BLaER1 (cell line): Measurements from ENCODE around the gene ASCC3.

ENCODE experiments used
- H3K27ac ChIP-seq: shearing (Covaris generic); formaldehyde crosslinking; 2 replicates; pipeline ENCODE4 v1.8.1; 2022
- H3K27me3 ChIP-seq: shearing (Covaris generic); formaldehyde crosslinking; 2 replicates; pipeline ENCODE4 v1.8.1; 2022
- H3K36me3 ChIP-seq: shearing (Covaris generic); formaldehyde crosslinking; 2 replicates; pipeline ENCODE4 v1.8.1; 2022
- H3K4me1 ChIP-seq: shearing (Covaris generic); formaldehyde crosslinking; 2 replicates; pipeline ENCODE4 v1.8.1; 2022
- H3K4me2 ChIP-seq: shearing (Covaris generic); formaldehyde crosslinking; 2 replicates; pipeline ENCODE4 v1.8.1; 2022
- H3K4me3 ChIP-seq: shearing (Covaris generic); formaldehyde crosslinking; 2 replicates; pipeline ENCODE4 v1.8.1; 2022
- H3K9ac ChIP-seq: shearing (Covaris generic); formaldehyde crosslinking; 2 replicates; pipeline ENCODE4 v1.8.1; 2022
- H3K9me3 ChIP-seq: shearing (Covaris generic); formaldehyde crosslinking; 2 replicates; pipeline ENCODE4 v1.8.1; 2022
- H4K20me1 ChIP-seq: shearing (Covaris generic); formaldehyde crosslinking; 2 replicates; pipeline ENCODE4 v1.8.1; 2022
- Cebpa-rat ChIP-seq: shearing (Covaris generic); IDR thresholded peaks from 2 replicates; pipeline ENCODE4 v1.8.1; 2022

Gene ASCC3

GRCh38 chr6:100573166-100573565, 308.0 kb downstream of the ASCC3 start:
- Histone ChIP-seq H4K20me1 (no peaks in the 10 kb centered on the region), H3K4me1 (no peaks in the 10 kb centered on the region), H3K4me3 (no peak overlapping the region), H3K27ac (no peak overlapping the region), H3K36me3 (peaks cover 38% of the 10 kb centered on the region), H3K9ac (no peak overlapping the region), H3K27me3 (no peaks in the 10 kb centered on the region), H3K9me3 (peaks cover 16% of the 10 kb centered on the region), H3K4me2 (no peak overlapping the region)
- no peak for TF ChIP-seq Cebpa-rat

- no peaks in the 10 kb centered on the region for H4K20me1 ChIP-seq
- peaks cover 38% of the 10 kb centered on the region for H3K36me3 ChIP-seq
- H3K9ac ChIP-seq: no peak overlapping the region
- no peaks in the 10 kb centered on the region for H3K4me1 ChIP-seq
- H3K27me3 ChIP-seq: no peaks in the 10 kb centered on the region
- no peak overlapping the region for H3K27ac ChIP-seq
- peaks cover 16% of the 10 kb centered on the region for H3K9me3 ChIP-seq
- H3K4me2 ChIP-seq: no peak overlapping the region
- no peak overlapping the region for H3K4me3 ChIP-seq
- TF ChIP-seq Cebpa-rat: no peak
These were observed 312.9 kb downstream of the ASCC3 start for GRCh38 chr6:100568255-100568654.

GRCh38 chr6:100566563-100566962, 314.6 kb downstream of the ASCC3 start:
- Histone ChIP-seq H4K20me1 (no peaks in the 10 kb centered on the region), H3K4me1 (no peaks in the 10 kb centered on the region), H3K27ac (no peak overlapping the region), H3K9me3 (peaks cover 16% of the 10 kb centered on the region), H3K4me3 (no peak overlapping the region), H3K9ac (no peak overlapping the region), H3K4me2 (no peak overlapping the region), H3K36me3 (peaks cover 30% of the 10 kb centered on the region), H3K27me3 (no peaks in the 10 kb centered on the region)
- no peak for TF ChIP-seq Cebpa-rat

- no peak for TF ChIP-seq Cebpa-rat
- Histone ChIP-seq H3K4me1 (no peaks in the 10 kb centered on the region), H3K27ac (no peak overlapping the region), H4K20me1 (no peaks in the 10 kb centered on the region), H3K9me3 (peaks cover 16% of the 10 kb centered on the region), H3K9ac (no peak overlapping the region), H3K27me3 (no peaks in the 10 kb centered on the region), H3K36me3 (peaks cover 20% of the 10 kb centered on the region), H3K4me3 (no peak overlapping the region), H3K4me2 (no peak overlapping the region)
These were observed 315.6 kb downstream of the ASCC3 start for GRCh38 chr6:100565439-100566104.

- Histone ChIP-seq H3K36me3 (no peaks in the 10 kb centered on the region), H3K27me3 (no peaks in the 10 kb centered on the region), H4K20me1 (no peaks in the 10 kb centered on the region), H3K9me3 (no peaks in the 10 kb centered on the region), H3K4me3 (no peak overlapping the region), H3K4me1 (no peaks in the 10 kb centered on the region), H3K4me2 (no peak overlapping the region), H3K27ac (no peak overlapping the region), H3K9ac (no peak overlapping the region)
- TF ChIP-seq Cebpa-rat: no peak
These were observed 321.3 kb downstream of the ASCC3 start for GRCh38 chr6:100559859-100560258.

- no peak overlapping the region for H3K27ac ChIP-seq
- no peaks in the 10 kb centered on the region for H3K9me3 ChIP-seq
- TF ChIP-seq Cebpa-rat: peak; percentile 30; the same call in 1 of the 2 replicates
- no peaks in the 10 kb centered on the region for H3K4me1 ChIP-seq
- 0 out of 2 replicates have a peak, but pooled peaks cover 4% of the 10 kb centered on the region for H4K20me1 ChIP-seq
- no peaks in the 10 kb centered on the region for H3K36me3 ChIP-seq
- no peak overlapping the region for H3K4me2 ChIP-seq
- no peak overlapping the region for H3K4me3 ChIP-seq
- no peak overlapping the region for H3K9ac ChIP-seq
- H3K27me3 ChIP-seq: no peaks in the 10 kb centered on the region
These were observed 326.9 kb downstream of the ASCC3 start for GRCh38 chr6:100554228-100554627.

GRCh38 chr6:100553243-100553642, 327.9 kb downstream of the ASCC3 start:
- TF ChIP-seq Cebpa-rat: no peak
- H3K27me3 ChIP-seq: no peaks in the 10 kb centered on the region

GRCh38 chr6:100549406-100550167, 331.5 kb downstream of the ASCC3 start:
- Histone ChIP-seq H3K27me3 (no peaks in the 10 kb centered on the region), H4K20me1 (0 out of 2 replicates have a peak, but pooled peaks cover 4% of the 10 kb centered on the region), H3K4me2 (no peak overlapping the region)

More at GRCh38 chr6:100553243-100553642, 327.9 kb downstream of the ASCC3 start:
- Histone ChIP-seq H3K9me3 (no peaks in the 10 kb centered on the region), H4K20me1 (0 out of 2 replicates have a peak, but pooled peaks cover 4% of the 10 kb centered on the region), H3K36me3 (no peaks in the 10 kb centered on the region), H3K4me1 (no peaks in the 10 kb centered on the region), H3K27ac (no peak overlapping the region), H3K4me2 (no peak overlapping the region), H3K4me3 (no peak overlapping the region), H3K9ac (no peak overlapping the region)

GRCh38 chr6:100538086-100538485, 343.0 kb downstream of the ASCC3 start:
- no peak overlapping the region for H3K4me3 ChIP-seq
- TF ChIP-seq Cebpa-rat: no peak
- no peaks in the 10 kb centered on the region for H3K27me3 ChIP-seq
- no peak overlapping the region for H3K9ac ChIP-seq
- H3K9me3 ChIP-seq: no peaks in the 10 kb centered on the region
- no peak overlapping the region for H3K27ac ChIP-seq
- peaks cover 15% of the 10 kb centered on the region for H3K36me3 ChIP-seq
- no peaks in the 10 kb centered on the region for H4K20me1 ChIP-seq
- H3K4me1 ChIP-seq: no peaks in the 10 kb centered on the region
- no peak overlapping the region for H3K4me2 ChIP-seq

More at GRCh38 chr6:100549406-100550167, 331.5 kb downstream of the ASCC3 start:
- no peak overlapping the region for H3K27ac ChIP-seq
- H3K9me3 ChIP-seq: no peaks in the 10 kb centered on the region
- no peak for TF ChIP-seq Cebpa-rat
- H3K9ac ChIP-seq: no peak overlapping the region
- H3K36me3 ChIP-seq: no peaks in the 10 kb centered on the region
- H3K4me3 ChIP-seq: no peak overlapping the region
- no peaks in the 10 kb centered on the region for H3K4me1 ChIP-seq

GRCh38 chr6:100518588-100518987, 362.5 kb downstream of the ASCC3 start:
- no peaks in the 10 kb centered on the region for H3K9me3 ChIP-seq
- TF ChIP-seq Cebpa-rat: no peak
- no peaks in the 10 kb centered on the region for H3K4me1 ChIP-seq
- H3K4me3 ChIP-seq: no peak overlapping the region
- no peaks in the 10 kb centered on the region for H3K27me3 ChIP-seq
- H3K9ac ChIP-seq: no peak overlapping the region
- no peaks in the 10 kb centered on the region for H4K20me1 ChIP-seq
- no peak overlapping the region for H3K4me2 ChIP-seq
- H3K36me3 ChIP-seq: peaks cover 31% of the 10 kb centered on the region
- no peak overlapping the region for H3K27ac ChIP-seq
